DOHH2 (cell line): ENCODE measurements around the gene HDAC10.

Experiments used
- EZH2phosphoT487 ChIP-seq: fragments of 200-600 bp; sonication (generic); IDR thresholded peaks from 2 replicates; pipeline ENCODE4 v1.6.1; 2017; ENCODE audit warnings: borderline replicate concordance, mild to moderate bottlenecking, antibody characterized with exemption, low read length, moderate library complexity, mixed read lengths
- TF ChIP-seq, protein P1 (sequence below): fragments of 200-600 bp; sonication (generic); IDR thresholded peaks from one replicate; pipeline ENCODE4 v1.5.1; 2014; ENCODE audit warnings: antibody characterized with exemption, mild to moderate bottlenecking, low read depth, low read length; ENCODE audit not compliant: poor library complexity, severe bottlenecking

DNA sequence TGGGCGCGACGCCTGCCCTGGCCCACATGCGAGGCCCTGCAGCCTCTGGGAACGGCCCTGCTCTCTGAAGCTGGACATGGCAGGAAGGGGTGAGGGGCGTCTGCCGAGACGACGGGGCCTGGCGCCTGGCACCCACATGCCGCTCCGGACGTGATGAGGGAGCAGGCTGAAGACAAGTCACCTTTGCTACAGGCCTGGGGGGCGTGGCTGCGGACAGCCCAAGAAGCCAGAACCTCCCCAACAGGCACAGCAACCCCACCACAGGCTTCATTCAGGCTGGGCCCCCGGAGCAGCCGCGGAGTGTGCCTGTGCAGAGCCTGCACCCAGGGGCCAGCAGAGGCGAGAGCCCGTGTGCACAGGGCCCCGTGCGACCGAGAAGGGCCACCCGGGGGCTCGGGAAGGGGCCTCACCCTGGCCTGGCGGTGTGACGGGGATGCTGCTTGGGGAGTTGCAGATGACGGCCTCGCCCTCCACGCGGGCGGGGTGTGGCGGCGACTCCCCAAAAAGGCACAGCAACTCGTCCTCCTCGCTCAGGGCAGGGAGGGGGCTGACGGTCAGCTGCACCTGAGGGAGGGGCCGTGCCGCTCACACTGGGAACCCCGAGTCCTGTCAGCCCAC, 35.7 kb upstream of the HDAC10 start:
- TF ChIP-seq, protein P1, sequence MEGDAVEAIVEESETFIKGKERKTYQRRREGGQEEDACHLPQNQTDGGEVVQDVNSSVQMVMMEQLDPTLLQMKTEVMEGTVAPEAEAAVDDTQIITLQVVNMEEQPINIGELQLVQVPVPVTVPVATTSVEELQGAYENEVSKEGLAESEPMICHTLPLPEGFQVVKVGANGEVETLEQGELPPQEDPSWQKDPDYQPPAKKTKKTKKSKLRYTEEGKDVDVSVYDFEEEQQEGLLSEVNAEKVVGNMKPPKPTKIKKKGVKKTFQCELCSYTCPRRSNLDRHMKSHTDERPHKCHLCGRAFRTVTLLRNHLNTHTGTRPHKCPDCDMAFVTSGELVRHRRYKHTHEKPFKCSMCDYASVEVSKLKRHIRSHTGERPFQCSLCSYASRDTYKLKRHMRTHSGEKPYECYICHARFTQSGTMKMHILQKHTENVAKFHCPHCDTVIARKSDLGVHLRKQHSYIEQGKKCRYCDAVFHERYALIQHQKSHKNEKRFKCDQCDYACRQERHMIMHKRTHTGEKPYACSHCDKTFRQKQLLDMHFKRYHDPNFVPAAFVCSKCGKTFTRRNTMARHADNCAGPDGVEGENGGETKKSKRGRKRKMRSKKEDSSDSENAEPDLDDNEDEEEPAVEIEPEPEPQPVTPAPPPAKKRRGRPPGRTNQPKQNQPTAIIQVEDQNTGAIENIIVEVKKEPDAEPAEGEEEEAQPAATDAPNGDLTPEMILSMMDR: no peak
- TF ChIP-seq EZH2phosphoT487: no peak
